MM.1S (cell line): Measurements from ENCODE around the gene PROSER3.

ENCODE experiments used
- DNase-seq: peaks from one replicate; pipeline ENCODE4 v3.0.0-alpha.2; 2015
- H2AFZ ChIP-seq: fragments of 300-600 bp; sonication (generic); 2 replicates; pipeline ENCODE4 v1.6.0; 2016; ENCODE audit warnings: antibody characterized with exemption, low read length
- H3F3A ChIP-seq: fragments of 300-600 bp; sonication (generic); 2 replicates; pipeline ENCODE4 v1.6.1; 2016; ENCODE audit warnings: mild to moderate bottlenecking, antibody characterized with exemption, low read length, moderate library complexity, mixed read lengths; ENCODE audit not compliant: insufficient read depth
- H3K27ac ChIP-seq: fragments of 300-600 bp; sonication (generic); 2 replicates; pipeline ENCODE4 v1.5.1; 2016; ENCODE audit warnings: mild to moderate bottlenecking, low read length
- H3K27me3 ChIP-seq: fragments of 300-600 bp; sonication (generic); replicated peaks from 2 replicates; pipeline ENCODE4 v1.6.0; 2016; ENCODE audit warnings: low read length; ENCODE audit not compliant: insufficient read depth
- H3K36me3 ChIP-seq: fragments of 300-600 bp; sonication (generic); replicated peaks from 2 replicates; pipeline ENCODE4 v1.6.1; 2016; ENCODE audit warnings: mild to moderate bottlenecking, low read length, mixed read lengths; ENCODE audit not compliant: insufficient read depth
- H3K4me1 ChIP-seq: fragments of 300-600 bp; sonication (generic); 2 replicates; pipeline ENCODE4 v1.6.1; 2016; ENCODE audit warnings: low read length, mixed read lengths
- H3K4me2 ChIP-seq: fragments of 300-600 bp; sonication (generic); 2 replicates; pipeline ENCODE4 v1.6.0; 2016; ENCODE audit warnings: low read depth, low read length
- H3K4me3 ChIP-seq: fragments of 300-600 bp; sonication (generic); 2 replicates; pipeline ENCODE4 v1.5.1; 2016; ENCODE audit warnings: low read length, mixed read lengths
- H3K79me2 ChIP-seq: fragments of 300-600 bp; sonication (generic); 2 replicates; pipeline ENCODE4 v1.6.1; 2016; ENCODE audit warnings: mixed run types, low read length, mixed read lengths
- H3K9ac ChIP-seq: fragments of 300-600 bp; sonication (generic); 2 replicates; pipeline ENCODE4 v1.6.1; 2016; ENCODE audit warnings: low read length, mixed read lengths
- H3K9me2 ChIP-seq: fragments of 300-600 bp; sonication (generic); replicated peaks from 2 replicates; pipeline ENCODE4 v1.6.1; 2016; ENCODE audit warnings: mild to moderate bottlenecking, low read length, mixed read lengths; ENCODE audit not compliant: insufficient read depth
- H3K9me3 ChIP-seq: fragments of 300-600 bp; sonication (generic); replicated peaks from 2 replicates; pipeline ENCODE4 v1.6.1; 2016; ENCODE audit warnings: mild to moderate bottlenecking, low read length, mixed read lengths; ENCODE audit not compliant: insufficient read depth
- H4K20me1 ChIP-seq: fragments of 300-600 bp; sonication (generic); 2 replicates; pipeline ENCODE4 v1.6.1; 2016; ENCODE audit warnings: mild to moderate bottlenecking, low read length, moderate library complexity, mixed read lengths; ENCODE audit not compliant: insufficient read depth
- CTCF ChIP-seq: fragments of 300-600 bp; sonication (generic); IDR thresholded peaks from 2 replicates; pipeline ENCODE4 v1.5.1; 2016; ENCODE audit warnings: antibody characterized with exemption, low read length, mixed read lengths
- EZH2 ChIP-seq: fragments of 300-600 bp; sonication (generic); optimal IDR thresholded peaks from 2 replicates; pipeline ENCODE3; 2017; ENCODE audit warnings: low read depth, mild to moderate bottlenecking, antibody characterized with exemption, low read length, mixed read lengths
- EZH2phosphoT487 ChIP-seq: fragments of 300-600 bp; sonication (generic); IDR thresholded peaks from 2 replicates; pipeline ENCODE4 v1.6.1; 2018; ENCODE audit warnings: antibody characterized with exemption, low read length

The PROSER3 gene

GRCh38 chr19:35777086-35777841 lies 19.3 kb downstream of the PROSER3 start:
- no peak overlapping the region for H3K4me2 ChIP-seq
- no peaks in the 10 kb centered on the region for H3F3A ChIP-seq
- H3K27ac ChIP-seq = no peak overlapping the region
- H4K20me1 ChIP-seq = no peaks in the 10 kb centered on the region
- H3K9me3 ChIP-seq = no peaks in the 10 kb centered on the region
- peaks cover 12% of the 10 kb centered on the region for H3K4me1 ChIP-seq
- no peak overlapping the region for H2AFZ ChIP-seq
- TF ChIP-seq EZH2phosphoT487 = no peak
- no peak for TF ChIP-seq EZH2
- TF ChIP-seq CTCF = no peak
- no peak overlapping the region for H3K4me3 ChIP-seq
- H3K36me3 ChIP-seq = no peaks in the 10 kb centered on the region
- H3K9me2 ChIP-seq = no peaks in the 10 kb centered on the region
- H3K9ac ChIP-seq = no peak overlapping the region
- peaks cover 13% of the 10 kb centered on the region for H3K79me2 ChIP-seq
- no peak for DNase-seq
- H3K27me3 ChIP-seq = no peaks in the 10 kb centered on the region

DNA sequence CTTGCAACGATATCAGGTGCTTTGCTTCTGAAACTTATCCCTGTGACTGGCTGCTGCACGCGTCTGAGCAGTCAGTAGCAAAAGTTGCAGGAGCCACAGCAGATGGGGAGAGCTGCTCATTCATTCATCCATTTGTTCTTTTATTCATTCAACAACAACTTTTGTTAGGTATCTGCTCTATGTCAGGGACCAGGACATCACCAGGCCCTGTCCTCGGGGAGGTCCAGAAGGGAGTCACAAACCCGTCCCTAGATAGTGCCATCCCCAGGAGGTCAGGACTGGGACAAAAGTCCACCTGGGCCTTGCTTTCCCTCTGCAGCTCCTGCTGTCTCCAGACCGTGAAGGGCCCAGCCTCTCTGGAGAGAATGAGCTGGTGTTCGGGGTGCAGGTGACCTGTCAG lies 20.0 kb downstream of the PROSER3 start:
- H3K9ac ChIP-seq = no peak overlapping the region
- no peak overlapping the region for H3K4me2 ChIP-seq
- H3K4me3 ChIP-seq = no peak overlapping the region
- no peak for DNase-seq
- H3K36me3 ChIP-seq = no peaks in the 10 kb centered on the region
- no peaks in the 10 kb centered on the region for H3K9me3 ChIP-seq
- TF ChIP-seq EZH2 (no peak), CTCF (no peak), EZH2phosphoT487 (no peak)
- no peak overlapping the region for H3K27ac ChIP-seq
- no peaks in the 10 kb centered on the region for H4K20me1 ChIP-seq
- no peaks in the 10 kb centered on the region for H3K9me2 ChIP-seq
- H2AFZ ChIP-seq = no peak overlapping the region
- H3K79me2 ChIP-seq = peaks cover 13% of the 10 kb centered on the region
- H3K4me1 ChIP-seq = peaks cover 12% of the 10 kb centered on the region
- no peaks in the 10 kb centered on the region for H3F3A ChIP-seq
- no peaks in the 10 kb centered on the region for H3K27me3 ChIP-seq

DNA sequence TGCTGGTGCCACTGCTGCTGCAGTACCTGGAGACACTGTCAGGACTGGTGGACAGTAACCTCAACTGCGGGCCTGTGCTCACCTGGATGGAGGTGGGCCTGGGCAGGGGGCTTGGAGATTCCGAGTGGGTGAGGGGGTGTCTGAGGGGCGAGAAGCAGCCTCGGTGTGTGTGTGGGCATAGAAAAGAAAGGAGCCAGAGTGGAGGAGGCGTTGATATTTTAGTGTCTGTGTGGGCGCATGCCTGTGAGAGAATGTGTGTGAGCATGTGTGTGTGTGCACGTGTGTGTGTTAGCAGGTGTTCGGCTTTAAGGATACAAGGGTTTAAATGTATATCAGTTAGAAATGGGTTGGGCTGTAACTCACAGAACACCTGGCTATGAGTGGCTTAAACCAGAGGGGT lies 21.1 kb downstream of the PROSER3 start:
- Histone ChIP-seq H3K27me3 (no peaks in the 10 kb centered on the region), H4K20me1 (no peaks in the 10 kb centered on the region), H3K9ac (no peak overlapping the region), H3K27ac (no peak overlapping the region), H3K36me3 (no peaks in the 10 kb centered on the region), H3K4me2 (no peak overlapping the region), H3K4me1 (peaks cover 12% of the 10 kb centered on the region), H3K79me2 (peaks cover 13% of the 10 kb centered on the region), H3K4me3 (no peak overlapping the region), H2AFZ (no peak overlapping the region), H3K9me3 (no peaks in the 10 kb centered on the region), H3K9me2 (no peaks in the 10 kb centered on the region), H3F3A (no peaks in the 10 kb centered on the region)
- TF ChIP-seq EZH2phosphoT487 = no peak
- TF ChIP-seq CTCF = no peak
- TF ChIP-seq EZH2 = no peak
- DNase-seq = no peak
